Measurements from ENCODE around the gene ELMO1. TPM values are rescaled to one million over a fixed set of nuclear protein-coding genes. Genes with fewer than 3 reads are reported as not detected.

ELMO1 gene
- total RNA-seq, 6 donors from 2014 or later, result 51.4 to 204 (median 73.7) TPM

- H3K27me3 ChIP-seq, result no peaks in the 10 kb centered on the region
- H3K4me1 ChIP-seq, result peaks cover 11 to 21% (median 17%) of the 10 kb centered on the region in 4 donors
- no peak overlapping the region for H3K4me3 ChIP-seq
- no peaks in the 10 kb centered on the region for H3K9me3 ChIP-seq
- DNase-seq (no peak), ATAC-seq (ENCODE audit: low FRiP score in 2 of 2) (no peak)
- no peak overlapping the region for H3K27ac ChIP-seq
- TF ChIP-seq POLR2A (IDR thresholded peaks at IDR 0.05) (no peak), EP300 (IDR thresholded peaks at IDR 0.05) (no peak), POLR2AphosphoS5 (IDR thresholded peaks at IDR 0.05) (no peak)
- WGBS, 2 donors, result 90 to 96% methylated on average over 6 of the region's 6 CpGs
- H3K36me3 ChIP-seq, result no peaks in the 10 kb centered on the region
These were observed 420.9 kb downstream of the ELMO1 start for GRCh38 chr7:37027557-37028341.

DNA sequence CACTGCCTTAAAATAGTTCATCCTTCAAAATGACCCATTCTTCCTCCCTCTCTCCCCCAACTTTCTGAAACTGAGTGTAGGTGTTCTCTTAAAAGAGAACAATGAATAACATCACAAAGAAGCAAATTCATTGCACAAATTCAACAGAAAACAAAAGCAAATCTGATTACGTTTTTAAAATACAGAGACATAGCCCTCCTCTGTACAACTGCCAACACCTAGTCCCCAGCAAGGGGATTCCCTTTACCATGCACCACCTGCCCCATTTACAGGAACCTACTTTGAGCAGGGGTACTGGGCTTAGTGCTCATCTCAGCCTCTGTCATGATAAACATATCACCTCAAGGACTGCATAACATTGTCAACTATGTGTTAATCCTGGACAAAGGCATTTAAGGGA is 421.6 kb downstream of the ELMO1 start:
- 80 to 90% methylated on average over 1 of the region's 1 CpG for WGBS, 2 donors
- no peak overlapping the region for H3K4me3 ChIP-seq
- DNase-seq, result no peak
- no peaks in the 10 kb centered on the region for H3K36me3 ChIP-seq
- H3K9me3 ChIP-seq, result no peaks in the 10 kb centered on the region
- ATAC-seq (ENCODE audit: low FRiP score in 2 of 2), result no peak
- no peak overlapping the region for H3K27ac ChIP-seq
- no peaks in the 10 kb centered on the region for H3K27me3 ChIP-seq
- TF ChIP-seq POLR2AphosphoS5 (IDR thresholded peaks at IDR 0.05), result no peak
- no peak for TF ChIP-seq EP300 (IDR thresholded peaks at IDR 0.05)
- TF ChIP-seq, protein P1, sequence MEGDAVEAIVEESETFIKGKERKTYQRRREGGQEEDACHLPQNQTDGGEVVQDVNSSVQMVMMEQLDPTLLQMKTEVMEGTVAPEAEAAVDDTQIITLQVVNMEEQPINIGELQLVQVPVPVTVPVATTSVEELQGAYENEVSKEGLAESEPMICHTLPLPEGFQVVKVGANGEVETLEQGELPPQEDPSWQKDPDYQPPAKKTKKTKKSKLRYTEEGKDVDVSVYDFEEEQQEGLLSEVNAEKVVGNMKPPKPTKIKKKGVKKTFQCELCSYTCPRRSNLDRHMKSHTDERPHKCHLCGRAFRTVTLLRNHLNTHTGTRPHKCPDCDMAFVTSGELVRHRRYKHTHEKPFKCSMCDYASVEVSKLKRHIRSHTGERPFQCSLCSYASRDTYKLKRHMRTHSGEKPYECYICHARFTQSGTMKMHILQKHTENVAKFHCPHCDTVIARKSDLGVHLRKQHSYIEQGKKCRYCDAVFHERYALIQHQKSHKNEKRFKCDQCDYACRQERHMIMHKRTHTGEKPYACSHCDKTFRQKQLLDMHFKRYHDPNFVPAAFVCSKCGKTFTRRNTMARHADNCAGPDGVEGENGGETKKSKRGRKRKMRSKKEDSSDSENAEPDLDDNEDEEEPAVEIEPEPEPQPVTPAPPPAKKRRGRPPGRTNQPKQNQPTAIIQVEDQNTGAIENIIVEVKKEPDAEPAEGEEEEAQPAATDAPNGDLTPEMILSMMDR (IDR thresholded peaks at IDR 0.05), result no peak
- no peak for TF ChIP-seq POLR2A (IDR thresholded peaks at IDR 0.05)
- peaks cover 7 to 15% (median 10%) of the 10 kb centered on the region in 4 donors for H3K4me1 ChIP-seq

- ATAC-seq (ENCODE audit: low FRiP score in 2 of 2) (no peak), DNase-seq (no peak)
- Histone ChIP-seq H3K27ac (no peak overlapping the region), H3K4me3 (no peak overlapping the region), H3K4me1 (peaks cover 0 to 7% (median 0%) of the 10 kb centered on the region in 4 donors), H3K36me3 (no peaks in the 10 kb centered on the region), H3K9me3 (no peaks in the 10 kb centered on the region), H3K27me3 (no peaks in the 10 kb centered on the region)
- no peak for TF ChIP-seq EP300 (IDR thresholded peaks at IDR 0.05)
- TF ChIP-seq, protein P1 (IDR thresholded peaks at IDR 0.05), result no peak
- no peak for TF ChIP-seq POLR2A (IDR thresholded peaks at IDR 0.05)
- TF ChIP-seq POLR2AphosphoS5 (IDR thresholded peaks at IDR 0.05), result no peak
- 83 to 90% methylated on average over 2 of the region's 2 CpGs for WGBS, 2 donors
These were observed 429.7 kb downstream of the ELMO1 start for GRCh38 chr7:37018954-37019353.

- Histone ChIP-seq H3K9me3 (no peaks in the 10 kb centered on the region), H3K27ac (no peak overlapping the region), H3K4me1 (peaks cover 0 to 7% (median 0%) of the 10 kb centered on the region in 4 donors), H3K27me3 (no peaks in the 10 kb centered on the region), H3K36me3 (peaks cover 0 to 15% (median 0%) of the 10 kb centered on the region in 4 donors), H3K4me3 (no peak overlapping the region)
- WGBS, 2 donors, result 80 to 82% methylated on average over 10 of the region's 10 CpGs
- TF ChIP-seq POLR2AphosphoS5 (IDR thresholded peaks at IDR 0.05) (no peak), EP300 (IDR thresholded peaks at IDR 0.05) (no peak), POLR2A (IDR thresholded peaks at IDR 0.05) (no peak)
- ATAC-seq (ENCODE audit: low FRiP score in 2 of 2), result peak in 1 of 2 donors; percentile 24
- DNase-seq, result peak in 1 of 2 donors; percentile 32
These were observed 432.4 kb downstream of the ELMO1 start for GRCh38 chr7:37016064-37016878.

GRCh38 chr7:37015353-37016034 is 433.2 kb downstream of the ELMO1 start:
- no peak for ATAC-seq (ENCODE audit: low FRiP score in 2 of 2)

More at GRCh38 chr7:37015353-37016034, 433.2 kb downstream of the ELMO1 start:
- no peak overlapping the region for H3K4me3 ChIP-seq
- H3K4me1 ChIP-seq, result peaks cover 0 to 7% (median 0%) of the 10 kb centered on the region in 4 donors
- no peaks in the 10 kb centered on the region for H3K27me3 ChIP-seq
- TF ChIP-seq POLR2AphosphoS5 (IDR thresholded peaks at IDR 0.05) (no peak), POLR2A (IDR thresholded peaks at IDR 0.05) (no peak), EP300 (IDR thresholded peaks at IDR 0.05) (no peak)
- TF ChIP-seq, protein P1 (IDR thresholded peaks at IDR 0.05), result no peak
- peaks cover 0 to 15% (median 2%) of the 10 kb centered on the region in 4 donors for H3K36me3 ChIP-seq
- no peak overlapping the region for H3K27ac ChIP-seq
- no peaks in the 10 kb centered on the region for H3K9me3 ChIP-seq
- DNase-seq, result no peak
- 89 to 94% methylated on average over 12 of the region's 12 CpGs for WGBS, 2 donors
